Smooth muscle cell (in vitro differentiated cells): ENCODE results near the gene LEFTY2. TPM values are rescaled to one million over a fixed set of nuclear protein-coding genes. Genes with fewer than 3 reads are reported as not detected.

Experiments used
- DNase-seq: peaks from one replicate; lab custom pipeline; 2025; ENCODE audit not compliant: unreplicated experiment; lab: John Stamatoyannopoulos, UW
- H2AFZ ChIP-seq: fragments of 200-600 bp; sonication (generic); 2 replicates; pipeline ENCODE4 v1.6.0; 2016; ENCODE audit warnings: antibody characterized with exemption, low read depth, mild to moderate bottlenecking
- H3F3A ChIP-seq: fragments of 200-600 bp; sonication (generic); 2 replicates; pipeline ENCODE4 v1.6.0; 2017; ENCODE audit warnings: antibody characterized with exemption, low read depth
- H3K27ac ChIP-seq: fragments of 200-600 bp; sonication (generic); 2 replicates; pipeline ENCODE4 v1.5.1; 2016; ENCODE audit warnings: low read depth, mild to moderate bottlenecking
- H3K27me3 ChIP-seq: fragments of 200-600 bp; sonication (generic); 2 replicates; pipeline ENCODE4 v1.6.1; 2016; ENCODE audit warnings: low read depth, mild to moderate bottlenecking
- H3K36me3 ChIP-seq: fragments of 200-600 bp; sonication (generic); 2 replicates; pipeline ENCODE4 v1.5.1; 2016; ENCODE audit warnings: low read depth
- H3K4me1 ChIP-seq: fragments of 200-600 bp; sonication (generic); 2 replicates; pipeline ENCODE4 v1.5.1; 2016; ENCODE audit warnings: low read depth
- H3K4me2 ChIP-seq: fragments of 200-600 bp; sonication (generic); 2 replicates; pipeline ENCODE4 v1.6.0; 2016; ENCODE audit warnings: mild to moderate bottlenecking
- H3K4me3 ChIP-seq: fragments of 200-600 bp; sonication (generic); 2 replicates; pipeline ENCODE4 v1.5.1; 2016; ENCODE audit warnings: mild to moderate bottlenecking
- H3K79me2 ChIP-seq: fragments of 200-600 bp; sonication (generic); 2 replicates; pipeline ENCODE4 v1.6.0; 2016; ENCODE audit warnings: low read depth, mild to moderate bottlenecking
- H3K9ac ChIP-seq: fragments of 200-600 bp; sonication (generic); 2 replicates; pipeline ENCODE4 v1.6.0; 2016; ENCODE audit warnings: low read depth
- H3K9me3 ChIP-seq: fragments of 200-600 bp; sonication (generic); replicated peaks from 2 replicates; pipeline ENCODE4 v1.5.1; 2016; ENCODE audit warnings: low read depth
- H4K20me1 ChIP-seq: fragments of 200-600 bp; sonication (generic); 2 replicates; pipeline ENCODE4 v1.6.0; 2016; ENCODE audit warnings: low read depth
- CTCF ChIP-seq: fragments of 200-600 bp; sonication (generic); IDR thresholded peaks from 2 replicates; pipeline ENCODE4 v1.5.1; 2017; ENCODE audit warnings: borderline replicate concordance, mild to moderate bottlenecking, antibody characterized with exemption; ENCODE audit not compliant: insufficient read depth, poor library complexity, severe bottlenecking
- WGBS: methylation state at CpG from one replicate; pipeline ENCODE4 v1.1.7; 2016; ENCODE audit warnings: low lambda C conversion rate; 5-methylcytosine and 5-hydroxymethylcytosine counted together
- polyA plus RNA-seq: library from polyadenylated mRNA; unstranded; fragments of >200 nt; fragmentation: Nextera tagmentation; extraction: Ambion mirVana; gene quantifications from 2 replicates; pipeline ENCODE4 v1.2.1, GENCODE V29; 2016
- total RNA-seq: library from RNA; depleted of rRNA; stranded (reverse); fragments of >200 nt; gene quantifications from 2 replicates; pipeline ENCODE4 v1.2.3, GENCODE V29; 2014

LEFTY2 gene
- total and polyA plus RNA-seq, 2 experiments from 2014 or later = 0.09 to 0.25 TPM

DNA sequence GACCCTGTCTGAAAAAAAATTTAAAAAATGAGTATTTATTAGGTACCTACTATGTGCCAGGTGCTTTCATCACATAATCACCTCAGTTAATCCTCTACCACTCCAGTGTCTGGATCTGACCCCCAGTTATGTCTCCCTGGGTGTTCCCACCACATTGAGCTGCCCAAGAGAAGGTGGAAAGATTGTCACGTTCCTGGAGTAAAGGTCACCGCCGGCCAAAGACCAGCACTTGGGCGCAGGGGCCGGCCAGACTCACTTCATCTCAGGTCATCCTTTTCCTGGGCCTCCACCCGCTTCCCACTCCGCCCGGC, 17.7 kb downstream of the LEFTY2 start:
- DNase-seq = no peak
- no peaks in the 10 kb centered on the region for H3K9me3 ChIP-seq
- peak overlapping the region; percentile 78 for H3K9ac ChIP-seq
- TF ChIP-seq CTCF = no peak
- no peaks in the 10 kb centered on the region for H3K36me3 ChIP-seq
- H3K4me2 ChIP-seq = peak overlapping the region; percentile 95
- H3K4me1 ChIP-seq = peaks cover 6% of the 10 kb centered on the region
- H4K20me1 ChIP-seq = no peaks in the 10 kb centered on the region
- no peaks in the 10 kb centered on the region for H3F3A ChIP-seq
- H3K27me3 ChIP-seq = no peaks in the 10 kb centered on the region
- H2AFZ ChIP-seq = peak overlapping the region; percentile 88
- peak overlapping the region; percentile 73 for H3K27ac ChIP-seq
- 13% methylated on average over 8 of the region's 8 CpGs for WGBS
- peaks cover 9% of the 10 kb centered on the region for H3K79me2 ChIP-seq
- H3K4me3 ChIP-seq = peak overlapping the region; percentile 83

GRCh38 chr1:225921734-225922709, 19.0 kb downstream of the LEFTY2 start:
- Histone ChIP-seq H3K4me2 (no peak overlapping the region), H4K20me1 (no peaks in the 10 kb centered on the region), H3K79me2 (peaks cover 9% of the 10 kb centered on the region), H3K36me3 (no peaks in the 10 kb centered on the region), H3K4me1 (peaks cover 6% of the 10 kb centered on the region), H3K9ac (no peak overlapping the region), H2AFZ (no peak overlapping the region), H3K27ac (no peak overlapping the region), H3K4me3 (no peak overlapping the region), H3K27me3 (no peaks in the 10 kb centered on the region), H3K9me3 (no peaks in the 10 kb centered on the region), H3F3A (no peaks in the 10 kb centered on the region)
- DNase-seq = no peak
- WGBS = 97% methylated on average over 23 of the region's 23 CpGs
- TF ChIP-seq CTCF = no peak

- H2AFZ ChIP-seq = no peak overlapping the region
- H4K20me1 ChIP-seq = no peaks in the 10 kb centered on the region
- H3K9me3 ChIP-seq = no peaks in the 10 kb centered on the region
- no peaks in the 10 kb centered on the region for H3K36me3 ChIP-seq
- peaks cover 9% of the 10 kb centered on the region for H3K79me2 ChIP-seq
- no peak for TF ChIP-seq CTCF
- no peak overlapping the region for H3K27ac ChIP-seq
- no peak overlapping the region for H3K4me3 ChIP-seq
- no peak for DNase-seq
- peaks cover 6% of the 10 kb centered on the region for H3K4me1 ChIP-seq
- WGBS = 92% methylated on average over 5 of the region's 5 CpGs
- H3K9ac ChIP-seq = no peak overlapping the region
- H3K27me3 ChIP-seq = no peaks in the 10 kb centered on the region
- H3K4me2 ChIP-seq = no peak overlapping the region
- no peaks in the 10 kb centered on the region for H3F3A ChIP-seq
Observed at GRCh38 chr1:225919906-225920305, 21.1 kb downstream of the LEFTY2 start.

DNA sequence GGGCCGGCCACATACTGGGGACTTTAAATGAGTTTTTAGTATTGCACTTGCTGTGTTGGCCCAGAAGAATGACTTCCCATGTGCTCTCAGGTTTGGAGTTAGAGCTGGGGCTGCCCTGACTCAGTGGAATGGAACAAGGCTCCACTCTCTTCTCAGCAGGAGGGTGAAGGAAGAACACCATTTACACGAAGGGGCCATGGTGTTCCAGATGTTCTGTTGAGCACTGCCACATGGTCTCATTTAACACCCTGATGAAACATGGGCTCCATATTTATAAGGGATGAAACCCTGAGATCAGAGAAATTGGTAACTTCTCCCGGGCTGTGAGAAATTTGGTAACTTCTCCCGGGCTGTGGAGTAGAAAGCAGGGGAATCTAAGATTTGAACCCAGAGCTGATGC, 22.7 kb downstream of the LEFTY2 start:
- H3F3A ChIP-seq = no peaks in the 10 kb centered on the region
- H3K27me3 ChIP-seq = no peaks in the 10 kb centered on the region
- no peak overlapping the region for H3K9ac ChIP-seq
- H4K20me1 ChIP-seq = no peaks in the 10 kb centered on the region
- H3K4me2 ChIP-seq = no peak overlapping the region
- peaks cover 7% of the 10 kb centered on the region for H3K79me2 ChIP-seq
- H3K4me1 ChIP-seq = peaks cover 4% of the 10 kb centered on the region
- no peak overlapping the region for H3K27ac ChIP-seq
- no peak overlapping the region for H2AFZ ChIP-seq
- no peaks in the 10 kb centered on the region for H3K36me3 ChIP-seq
- no peak overlapping the region for H3K4me3 ChIP-seq
- no peak for DNase-seq
- H3K9me3 ChIP-seq = no peaks in the 10 kb centered on the region
- WGBS = 91% methylated on average over 4 of the region's 4 CpGs
- TF ChIP-seq CTCF = no peak
